Ishikawa (cell line): Measurements from ENCODE around the gene SIRT5.

Experiments
- CEBPB ChIP-seq: IDR thresholded peaks from 2 replicates; pipeline ENCODE4 v1.6.1; 2012
- CREB1 ChIP-seq: IDR thresholded peaks from 2 replicates; pipeline ENCODE4 v1.6.1; 2012; ENCODE audit warnings: low read depth
- EGR1 ChIP-seq: IDR thresholded peaks from 2 replicates; pipeline ENCODE4 v1.6.1; 2012
- EP300 ChIP-seq: IDR thresholded peaks from 2 replicates; pipeline ENCODE4 v1.6.1; 2012; ENCODE audit warnings: borderline replicate concordance
- FOXM1 ChIP-seq: IDR thresholded peaks from 2 replicates; pipeline ENCODE4 v1.6.1; 2012; ENCODE audit warnings: low read depth, borderline replicate concordance
- MAX ChIP-seq: IDR thresholded peaks from 2 replicates; pipeline ENCODE4 v1.6.1; 2012
- NFIC ChIP-seq: IDR thresholded peaks from 2 replicates; pipeline ENCODE4 v1.6.1; 2012
- RAD21 ChIP-seq: IDR thresholded peaks from 2 replicates; pipeline ENCODE4 v1.6.1; 2012; ENCODE audit warnings: low read depth
- REST ChIP-seq: IDR thresholded peaks from 2 replicates; pipeline ENCODE4 v1.6.1; 2012; ENCODE audit warnings: low read depth, mild to moderate bottlenecking
- TAF1 ChIP-seq: IDR thresholded peaks from 2 replicates; pipeline ENCODE4 v1.6.1; 2012; ENCODE audit warnings: low read depth, mild to moderate bottlenecking
- TCF12 ChIP-seq: IDR thresholded peaks from 2 replicates; pipeline ENCODE4 v1.6.1; 2012; ENCODE audit warnings: low read depth
- TEAD4 ChIP-seq: IDR thresholded peaks from 2 replicates; pipeline ENCODE4 v1.6.1; 2012
- USF1 ChIP-seq: IDR thresholded peaks from 2 replicates; pipeline ENCODE4 v1.6.1; 2012
- YY1 ChIP-seq: IDR thresholded peaks from 2 replicates; pipeline ENCODE4 v1.6.1; 2012; ENCODE audit warnings: low read depth
- ZBTB7A ChIP-seq: IDR thresholded peaks from 2 replicates; pipeline ENCODE4 v1.6.1; 2012; ENCODE audit warnings: low read depth

SIRT5 gene

GRCh38 chr6:13574571-13575376 lies at the start of gene SIRT5:
Gene SIRT5 (plus strand): TSS chr6:13574601. CDS start chr6:13584111, 9,510 bp downstream.
- TF ChIP-seq TEAD4 (0 out of 2 replicates have a peak, but pooled peaks have one; percentile 24), TCF12 (peak; percentile 47; the same call in 1 of the 2 replicates), NFIC (no peak), FOXM1 (0 out of 2 replicates have a peak, but pooled peaks have one; percentile 11), ZBTB7A (peak; percentile 69; the same call in 1 of the 2 replicates), YY1 (peak; percentile 54), MAX (peak; percentile 88), CREB1 (no peak)

GRCh38 chr6:13524801-13525508 lies 49.4 kb upstream of the SIRT5 start:
- TF ChIP-seq FOXM1, result no peak
- TF ChIP-seq CEBPB, result no peak
- TF ChIP-seq MAX, result no peak
- no peak for TF ChIP-seq NFIC
- no peak for TF ChIP-seq ZBTB7A
- TF ChIP-seq YY1, result no peak
- no peak for TF ChIP-seq CREB1
- TF ChIP-seq TCF12, result no peak
- TF ChIP-seq TAF1, result no peak
- no peak for TF ChIP-seq EP300
- TF ChIP-seq USF1, result no peak
- TF ChIP-seq EGR1, result no peak
- no peak for TF ChIP-seq REST
- TF ChIP-seq TEAD4, result no peak
- TF ChIP-seq RAD21, result no peak

- TF ChIP-seq EGR1 (no peak), TEAD4 (no peak), EP300 (no peak), FOXM1 (no peak), USF1 (no peak), REST (no peak), MAX (no peak), YY1 (no peak)
Measured at GRCh38 chr6:13526357-13526726, 48.1 kb upstream of the SIRT5 start.

- no peak for TF ChIP-seq NFIC
- TF ChIP-seq TCF12, result no peak
- no peak for TF ChIP-seq EP300
- no peak for TF ChIP-seq ZBTB7A
- TF ChIP-seq FOXM1, result no peak
- TF ChIP-seq TAF1, result no peak
- no peak for TF ChIP-seq EGR1
- no peak for TF ChIP-seq TEAD4
- no peak for TF ChIP-seq MAX
- no peak for TF ChIP-seq REST
- TF ChIP-seq CREB1, result no peak
Measured at GRCh38 chr6:13526727-13527670, 47.4 kb upstream of the SIRT5 start.
